ENCODE results near the gene SYCN.

The SYCN gene

DNA sequence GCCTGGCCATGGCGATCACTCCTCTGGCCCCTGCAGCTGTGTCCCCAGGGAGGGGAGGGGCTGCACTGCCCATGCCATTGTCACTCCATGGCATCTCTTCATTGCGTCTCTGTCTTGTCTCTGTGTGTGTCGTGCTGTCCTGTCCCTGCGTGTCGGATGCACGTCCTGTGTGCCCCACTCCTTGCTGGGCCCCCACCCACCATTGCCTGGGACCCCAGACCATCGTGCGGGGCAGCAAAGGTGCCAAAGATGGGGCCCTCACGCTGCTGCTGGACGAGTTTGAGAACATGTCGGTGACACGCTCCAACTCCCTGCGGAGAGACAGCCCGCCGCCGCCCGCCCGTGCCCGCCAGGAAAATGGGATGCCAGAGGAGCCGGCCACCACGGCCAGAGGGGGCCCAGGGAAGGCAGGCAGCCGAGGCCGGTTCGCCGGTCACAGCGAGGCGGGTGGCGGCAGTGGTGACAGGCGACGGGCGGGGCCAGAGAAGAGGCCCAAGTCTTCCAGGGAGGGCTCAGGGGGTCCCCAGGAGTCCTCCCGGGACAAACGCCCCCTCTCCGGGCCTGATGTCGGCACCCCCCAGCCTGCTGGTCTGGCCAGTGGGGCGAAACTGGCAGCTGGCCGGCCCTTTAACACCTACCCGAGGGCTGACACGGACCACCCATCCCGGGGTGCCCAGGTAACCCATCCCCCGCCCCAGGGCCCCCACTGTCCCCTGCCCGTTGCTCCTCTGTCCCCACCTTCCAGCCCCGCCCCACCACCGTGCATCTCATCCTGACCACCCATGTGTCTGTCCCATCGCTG, 31.2 kb downstream of the SYCN start:
- peaks cover 47 to 95% (median 66%) of the 10 kb centered on the region in 11 experiments for H3K36me3 ChIP-seq
- peaks cover 0 to 89% (median 28%) of the 10 kb centered on the region in 11 experiments; a peak in 18 of 22 replicates for H4K20me1 ChIP-seq
- H3K4me3 ChIP-seq: no peak overlapping the region
- no peaks in the 10 kb centered on the region for H3K9me3 ChIP-seq (replicated peaks in 1 of 11)
- peaks cover 0 to 5% (median 3%) of the 10 kb centered on the region in 10 experiments; a peak in 11 of 20 replicates for H3K4me1 ChIP-seq
- no peak overlapping the region for H3K4me2 ChIP-seq
- TF ChIP-seq Cebpa-rat (IDR thresholded peaks at IDR 0.05): no peak
- no peaks in the 10 kb centered on the region for H3K27me3 ChIP-seq
- no peak overlapping the region for H3K9ac ChIP-seq
- H3K27ac ChIP-seq: no peak overlapping the region

- H4K20me1 ChIP-seq: peaks cover 0 to 90% (median 39%) of the 10 kb centered on the region in 11 experiments; a peak in 18 of 22 replicates
- peak overlapping the region in 3 of 11 experiments; percentile 22 to 24 (median 23); a peak in 3 of 22 replicates for H3K9ac ChIP-seq
- no peaks in the 10 kb centered on the region for H3K9me3 ChIP-seq (replicated peaks in 1 of 11)
- H3K27ac ChIP-seq: no peak overlapping the region
- H3K4me3 ChIP-seq: no peak overlapping the region
- H3K4me2 ChIP-seq: no peak overlapping the region
- peaks cover 0 to 4% (median 0%) of the 10 kb centered on the region in 10 experiments; a peak in 3 of 20 replicates for H3K4me1 ChIP-seq
- peaks cover 36 to 84% (median 57%) of the 10 kb centered on the region in 11 experiments for H3K36me3 ChIP-seq
- no peak for TF ChIP-seq Cebpa-rat (IDR thresholded peaks at IDR 0.05)
- no peaks in the 10 kb centered on the region for H3K27me3 ChIP-seq
Measured at GRCh38 chr19:39171479-39172465, 32.3 kb downstream of the SYCN start.

DNA sequence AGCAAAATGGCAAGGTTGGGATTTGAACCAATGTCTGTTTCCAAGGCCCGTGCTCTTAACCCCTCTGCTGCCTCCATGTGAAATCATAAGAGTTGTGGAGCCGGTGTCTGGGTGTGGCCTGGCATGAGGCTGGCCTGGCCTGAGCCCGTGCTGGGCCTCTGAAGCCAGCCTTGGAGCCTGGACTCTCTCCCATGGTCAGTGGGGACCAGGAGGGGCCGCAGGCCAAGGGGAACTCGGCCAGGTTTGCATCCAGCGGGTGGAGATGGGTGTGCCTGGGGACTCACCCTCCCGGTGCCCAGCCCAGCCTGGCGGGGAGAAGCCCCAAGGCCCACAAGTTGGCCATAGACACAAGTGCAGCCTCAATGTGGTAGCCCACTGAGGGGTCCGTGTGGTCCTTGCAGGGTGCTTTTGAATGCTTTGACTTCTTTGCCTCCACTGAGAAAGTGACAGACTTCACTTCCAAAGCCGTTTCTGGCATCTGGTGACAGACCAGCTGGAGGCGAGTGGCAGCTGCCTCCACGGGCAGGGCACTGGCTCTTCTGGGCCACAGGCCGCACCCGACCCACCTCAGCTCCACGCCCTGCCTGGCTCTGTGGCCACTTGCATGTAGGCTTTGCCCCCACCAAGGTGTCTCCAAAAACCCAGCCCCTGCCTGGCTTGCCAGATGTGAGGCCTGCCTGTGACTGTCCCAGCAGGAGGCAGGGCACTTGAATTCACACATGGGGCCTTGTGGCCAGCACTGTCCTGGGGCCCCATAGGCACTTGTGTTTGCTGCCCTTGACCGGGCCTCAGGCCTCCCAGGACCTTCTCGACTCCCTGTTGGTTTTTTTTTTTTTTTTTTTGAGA, 33.5 kb downstream of the SYCN start:
- H3K9ac ChIP-seq: peak overlapping the region in 1 of 11 experiments; percentile 22; a peak in 1 of 22 replicates
- no peak overlapping the region for H3K27ac ChIP-seq
- H4K20me1 ChIP-seq: peaks cover 0 to 90% (median 51%) of the 10 kb centered on the region in 11 experiments; a peak in 18 of 22 replicates
- no peak for TF ChIP-seq Cebpa-rat (IDR thresholded peaks at IDR 0.05)
- no peak overlapping the region for H3K4me2 ChIP-seq
- H3K27me3 ChIP-seq: no peaks in the 10 kb centered on the region
- peaks cover 24 to 72% (median 47%) of the 10 kb centered on the region in 11 experiments for H3K36me3 ChIP-seq
- no peak overlapping the region for H3K4me3 ChIP-seq
- H3K4me1 ChIP-seq: peaks cover 0 to 15% (median 4%) of the 10 kb centered on the region in 10 experiments; a peak in 8 of 20 replicates
- H3K9me3 ChIP-seq (replicated peaks in 1 of 11): no peaks in the 10 kb centered on the region

GRCh38 chr19:39169143-39169810, 34.8 kb downstream of the SYCN start:
- peaks cover 0 to 18% (median 6%) of the 10 kb centered on the region in 10 experiments; a peak in 8 of 20 replicates for H3K4me1 ChIP-seq
- H3K27me3 ChIP-seq: no peaks in the 10 kb centered on the region
- no peak overlapping the region for H3K4me2 ChIP-seq
- no peak for TF ChIP-seq Cebpa-rat (IDR thresholded peaks at IDR 0.05)
- H3K36me3 ChIP-seq: peaks cover 17 to 59% (median 34%) of the 10 kb centered on the region in 11 experiments
- H3K9me3 ChIP-seq (replicated peaks in 1 of 11): no peaks in the 10 kb centered on the region
- H3K4me3 ChIP-seq: no peak overlapping the region
- H3K27ac ChIP-seq: no peak overlapping the region
- peaks cover 0 to 90% (median 61%) of the 10 kb centered on the region in 11 experiments; a peak in 19 of 22 replicates for H4K20me1 ChIP-seq
- no peak overlapping the region for H3K9ac ChIP-seq

GRCh38 chr19:39168258-39169142, 35.6 kb downstream of the SYCN start:
- TF ChIP-seq Cebpa-rat (IDR thresholded peaks at IDR 0.05): no peak
- H3K9me3 ChIP-seq (replicated peaks in 1 of 11): no peaks in the 10 kb centered on the region
- no peak overlapping the region for H3K4me3 ChIP-seq
- H3K4me2 ChIP-seq: no peak overlapping the region
- no peak overlapping the region for H3K27ac ChIP-seq
- H3K27me3 ChIP-seq: no peaks in the 10 kb centered on the region
- H4K20me1 ChIP-seq: peaks cover 0 to 98% (median 69%) of the 10 kb centered on the region in 11 experiments; a peak in 19 of 22 replicates
- H3K9ac ChIP-seq: no peak overlapping the region
- peaks cover 0 to 18% (median 6%) of the 10 kb centered on the region in 10 experiments; a peak in 8 of 20 replicates for H3K4me1 ChIP-seq
- H3K36me3 ChIP-seq: peaks cover 17 to 53% (median 33%) of the 10 kb centered on the region in 11 experiments

DNA sequence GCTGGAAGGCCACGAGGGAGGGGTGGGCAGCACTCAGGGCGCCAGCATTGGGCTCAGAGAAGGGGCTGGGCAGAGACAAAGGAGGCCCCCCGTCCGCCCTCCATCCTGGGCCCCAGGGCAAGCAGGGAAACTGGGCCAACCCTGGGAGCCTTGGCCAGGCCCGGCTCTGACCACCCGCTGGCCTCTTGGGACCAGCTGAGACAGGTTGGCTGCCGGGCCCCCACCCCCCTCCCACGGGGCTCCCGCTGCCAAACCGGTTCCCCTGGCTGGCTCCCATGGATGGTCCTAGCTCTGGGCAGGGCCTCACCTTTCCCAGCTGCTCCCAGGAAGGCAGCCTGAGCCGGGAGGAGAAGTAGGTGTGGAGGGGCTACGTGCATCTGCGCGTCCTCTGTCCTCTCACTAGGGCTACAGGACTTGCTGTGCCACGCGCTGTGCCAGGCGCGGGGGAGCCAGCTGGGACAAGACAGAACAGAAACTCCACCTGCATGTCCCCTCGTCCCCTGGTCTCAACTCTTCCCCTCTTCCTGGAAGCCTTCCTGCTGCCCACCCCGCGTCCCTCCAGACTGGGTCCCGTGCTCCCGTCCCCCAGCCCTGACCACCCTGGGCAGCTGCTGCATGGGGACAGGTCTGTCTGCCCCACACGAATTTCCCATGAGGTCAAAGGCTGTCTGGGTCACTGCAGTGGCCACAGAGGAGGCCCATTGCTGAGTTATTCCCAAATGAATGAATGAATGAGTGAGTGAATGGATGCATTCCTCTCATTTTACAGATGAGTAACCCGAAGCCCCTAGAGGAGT, 36.4 kb downstream of the SYCN start:
- peaks cover 0 to 24% (median 10%) of the 10 kb centered on the region in 10 experiments; a peak in 11 of 20 replicates for H3K4me1 ChIP-seq
- no peak overlapping the region for H3K27ac ChIP-seq
- H3K4me2 ChIP-seq: no peak overlapping the region
- TF ChIP-seq Cebpa-rat (IDR thresholded peaks at IDR 0.05): no peak
- peaks cover 14 to 51% (median 28%) of the 10 kb centered on the region in 11 experiments for H3K36me3 ChIP-seq
- no peak overlapping the region for H3K9ac ChIP-seq
- no peaks in the 10 kb centered on the region for H3K27me3 ChIP-seq
- peaks cover 0 to 98% (median 77%) of the 10 kb centered on the region in 11 experiments; a peak in 19 of 22 replicates for H4K20me1 ChIP-seq
- no peaks in the 10 kb centered on the region for H3K9me3 ChIP-seq (replicated peaks in 1 of 11)
- no peak overlapping the region for H3K4me3 ChIP-seq

Data from BLaER1 treated with 17β-estradiol and CSF1 and Interleukin-3, amounts not matched to agents 10 nM and 100 nM (cell line).